Upper lobe of right lung (tissue), 1 donor: ENCODE measurements around the gene ISG20. TPM values are rescaled to one million over a fixed set of nuclear protein-coding genes. Genes with fewer than 3 reads are reported as not detected.

Source experiments
- ATAC-seq: fragments of 200-7000 bp; cut with Tn5 transposase; one replicate; pipeline ENCODE4 v1.9.1; 2020; ENCODE audit warnings: mild to moderate bottlenecking, moderate library complexity
- DNase-seq: peaks from one replicate; pipeline ENCODE4 v3.0.0-alpha.2; 2020
- H3K27ac ChIP-seq: fragments of 200-600 bp; one replicate; pipeline ENCODE4 v1.8.0; 2022
- H3K27me3 ChIP-seq: fragments of 200-600 bp; one replicate; pipeline ENCODE4 v1.8.0; 2022; ENCODE audit warnings: mild to moderate bottlenecking
- H3K36me3 ChIP-seq: fragments of 200-600 bp; one replicate; pipeline ENCODE4 v1.8.0; 2022
- H3K4me1 ChIP-seq: fragments of 200-600 bp; one replicate; pipeline ENCODE4 v1.8.0; 2022
- H3K4me3 ChIP-seq: fragments of 200-600 bp; one replicate; pipeline ENCODE4 v1.8.0; 2022; ENCODE audit warnings: mild to moderate bottlenecking
- H3K9me3 ChIP-seq: fragments of 200-600 bp; one replicate; pipeline ENCODE4 v1.8.0; 2022
- intact Hi-C: fragments of 100-400 bp; cut with DNase I; formaldehyde crosslinking; loops from one replicate; pipeline ENCODE4 v1.11.0; 2022
- microRNA-seq: library from miRNA; unstranded; fragments of <30 nt; microRNA quantifications from one replicate; pipeline ENCODE4 v1.2.0, GENCODE V29; 2020; ENCODE audit warnings: borderline microRNAs expressed
- total RNA-seq: library from RNA; stranded (reverse); fragmentation: NEBNext Ultra II Directional; extraction: Animal tissue kit (Norgen Biotek cat#: 25700); gene quantifications from one replicate; pipeline ENCODE4 v1.2.1, GENCODE V29; 2021
- TF ChIP-seq, protein P1 (sequence below): fragments of 200-600 bp; IDR thresholded peaks from one replicate; pipeline ENCODE4 v1.8.0; 2022; ENCODE audit warnings: antibody characterized with exemption
- donor health status: DM: no; HTN: yes; CAD: no; lungs with severe emphysema.

ISG20 gene
- total RNA-seq, 1 donor from 2014 or later: 34.9 TPM

- TF ChIP-seq, protein P1, sequence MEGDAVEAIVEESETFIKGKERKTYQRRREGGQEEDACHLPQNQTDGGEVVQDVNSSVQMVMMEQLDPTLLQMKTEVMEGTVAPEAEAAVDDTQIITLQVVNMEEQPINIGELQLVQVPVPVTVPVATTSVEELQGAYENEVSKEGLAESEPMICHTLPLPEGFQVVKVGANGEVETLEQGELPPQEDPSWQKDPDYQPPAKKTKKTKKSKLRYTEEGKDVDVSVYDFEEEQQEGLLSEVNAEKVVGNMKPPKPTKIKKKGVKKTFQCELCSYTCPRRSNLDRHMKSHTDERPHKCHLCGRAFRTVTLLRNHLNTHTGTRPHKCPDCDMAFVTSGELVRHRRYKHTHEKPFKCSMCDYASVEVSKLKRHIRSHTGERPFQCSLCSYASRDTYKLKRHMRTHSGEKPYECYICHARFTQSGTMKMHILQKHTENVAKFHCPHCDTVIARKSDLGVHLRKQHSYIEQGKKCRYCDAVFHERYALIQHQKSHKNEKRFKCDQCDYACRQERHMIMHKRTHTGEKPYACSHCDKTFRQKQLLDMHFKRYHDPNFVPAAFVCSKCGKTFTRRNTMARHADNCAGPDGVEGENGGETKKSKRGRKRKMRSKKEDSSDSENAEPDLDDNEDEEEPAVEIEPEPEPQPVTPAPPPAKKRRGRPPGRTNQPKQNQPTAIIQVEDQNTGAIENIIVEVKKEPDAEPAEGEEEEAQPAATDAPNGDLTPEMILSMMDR: no peak
- Histone ChIP-seq H3K27ac (no peak overlapping the region), H3K4me3 (no peak overlapping the region), H3K9me3 (no peaks in the 10 kb centered on the region), H3K4me1 (peaks cover 5% of the 10 kb centered on the region), H3K36me3 (no peaks in the 10 kb centered on the region), H3K27me3 (peaks cover 9% of the 10 kb centered on the region)
- ATAC-seq (no peak), DNase-seq (no peak)
- intact Hi-C loops: no loop called here
Observed at GRCh38 chr15:88702983-88703382, 64.2 kb downstream of the ISG20 start.

DNA sequence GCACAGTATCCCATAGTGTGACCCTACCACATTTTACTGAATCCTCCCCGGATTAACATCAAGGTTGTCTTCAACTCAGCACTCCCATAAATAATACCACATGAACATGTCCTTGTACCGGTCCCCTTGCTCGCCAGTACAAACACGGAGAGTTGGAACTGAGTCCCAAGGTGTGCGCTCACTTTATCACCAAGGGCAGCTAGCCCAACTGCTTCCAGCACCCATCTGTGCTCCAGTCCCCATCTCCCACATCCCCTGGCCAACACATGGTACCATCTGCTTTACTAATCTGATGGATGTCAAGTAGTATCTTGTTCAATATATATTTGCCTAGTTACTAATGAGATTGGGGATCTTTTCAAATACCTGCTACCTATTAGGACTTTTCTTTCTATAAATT lies 64.7 kb downstream of the ISG20 start:
- ATAC-seq (no peak), DNase-seq (no peak)
- Histone ChIP-seq H3K9me3 (no peaks in the 10 kb centered on the region), H3K4me3 (no peak overlapping the region), H3K4me1 (peaks cover 5% of the 10 kb centered on the region), H3K36me3 (no peaks in the 10 kb centered on the region), H3K27ac (no peak overlapping the region), H3K27me3 (peaks cover 9% of the 10 kb centered on the region)
- intact Hi-C loops: no loop called here
- TF ChIP-seq, protein P1: no peak

- peak; percentile 52 for ATAC-seq
- Histone ChIP-seq H3K27ac (no peak overlapping the region), H3K36me3 (no peaks in the 10 kb centered on the region), H3K4me1 (peaks cover 5% of the 10 kb centered on the region), H3K4me3 (peak overlapping the region; percentile 47), H3K27me3 (peaks cover 9% of the 10 kb centered on the region), H3K9me3 (no peaks in the 10 kb centered on the region)
- intact Hi-C loops: no loop called here
- no peak for DNase-seq
- TF ChIP-seq, protein P1: no peak
Observed at GRCh38 chr15:88704791-88705768, 66.3 kb downstream of the ISG20 start.

DNA sequence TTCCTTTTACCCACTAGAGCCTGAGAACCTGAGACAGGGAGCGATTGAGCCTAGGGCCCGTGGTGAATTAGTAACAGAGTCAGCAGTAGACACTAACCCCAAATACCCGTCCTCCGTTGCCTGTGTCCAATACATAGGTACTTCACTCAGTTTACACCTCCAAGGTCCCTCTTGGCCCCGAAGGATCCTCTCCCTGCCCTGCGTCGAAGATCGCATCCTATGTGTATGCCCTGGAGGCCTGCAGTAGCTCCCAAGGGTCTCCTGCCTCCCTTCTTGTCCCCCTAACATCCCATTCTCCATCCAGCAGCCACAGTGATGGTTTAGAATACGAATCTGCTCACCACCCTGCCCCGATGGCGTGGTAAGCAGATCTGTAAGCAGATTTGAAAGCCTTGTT lies 67.0 kb downstream of the ISG20 start:
- H3K9me3 ChIP-seq: no peaks in the 10 kb centered on the region

More for the DNA sequence above, 67.0 kb downstream of the ISG20 start:
- no peaks in the 10 kb centered on the region for H3K36me3 ChIP-seq
- ATAC-seq (no peak), DNase-seq (no peak)
- no peak overlapping the region for H3K27ac ChIP-seq
- intact Hi-C loops: no loop called here
- peaks cover 5% of the 10 kb centered on the region for H3K4me1 ChIP-seq
- H3K27me3 ChIP-seq: peaks cover 9% of the 10 kb centered on the region
- TF ChIP-seq, protein P1: no peak
- H3K4me3 ChIP-seq: peak overlapping the region; percentile 47

Small RNAs within 50 kb of the gene (microRNA-seq; reads per million reads assigned to microRNA genes)
- gene MIR1179 (not detected), gene MIR3529 (not detected), gene MIR7-2 (not detected)

Other genes starting within 250 kb of the ISG20 start
- gene MRPL46, start 171.6 kb upstream of the ISG20 start, total RNA-seq: 17.0 TPM
- gene MRPS11, start 171.3 kb upstream of the ISG20 start, total RNA-seq: 33.7 TPM
- 5.4 TPM for gene DET1, start 92.3 kb upstream of the ISG20 start, total RNA-seq
- 34.6 TPM for gene AEN, start 17.7 kb upstream of the ISG20 start, total RNA-seq
- 0.06 TPM for gene ACAN, start 164.4 kb downstream of the ISG20 start, total RNA-seq